Ascending aorta (tissue), 2 donors: Measurements from ENCODE around the gene TCN2. TPM values are rescaled to one million over a fixed set of nuclear protein-coding genes. Genes with fewer than 3 reads are reported as not detected.

Experiments used
- DNase-seq, 2 donors: peaks; one replicate each; pipeline ENCODE4 v3.0.0-alpha.2; 2019; ENCODE audit warnings: low spot score in 2 of 2
- H3K27ac ChIP-seq, 2 donors: fragments of 200-600 bp; sonication (generic); one replicate each; pipeline ENCODE4 v1.5.1; 2016 to 2017; ENCODE audit warnings: mild to moderate bottlenecking in 1 of 2
- H3K27me3 ChIP-seq: fragments of 200-600 bp; sonication (generic); one replicate; pipeline ENCODE4 v1.5.1; 2017
- H3K36me3 ChIP-seq, 2 donors: fragments of 200-600 bp; sonication (generic); one replicate each; pipeline ENCODE4 v1.5.1; 2016
- H3K4me1 ChIP-seq, 2 donors: fragments of 200-600 bp; sonication (generic); one replicate each; pipeline ENCODE4 v1.5.1; 2016 to 2017; ENCODE audit warnings: mild to moderate bottlenecking in 1 of 2
- H3K4me3 ChIP-seq, 2 donors: fragments of 200-600 bp; sonication (generic); one replicate each; pipeline ENCODE4 v1.5.1; 2016 to 2017; ENCODE audit warnings: mild to moderate bottlenecking in 1 of 2
- H3K9me3 ChIP-seq, 2 donors: fragments of 200-600 bp; sonication (generic); one replicate each; pipeline ENCODE4 v1.5.1; 2016
- intact Hi-C: fragments of 100-400 bp; cut with DNase I; formaldehyde crosslinking; loops from one replicate; pipeline ENCODE4 v1.15.1; 2023
- total RNA-seq: library from RNA; depleted of rRNA; stranded (reverse); fragments of >200 nt; gene quantifications from one replicate; pipeline ENCODE4 v1.1.0, GENCODE V29; 2016
- TF ChIP-seq, protein P1 (sequence below), 3 experiments: fragments of 200-600 bp in 2 of 3; fragments of 450-650 bp in 1 of 3; sonication (generic) in 2 of 3; IDR thresholded peaks; one replicate each; pipeline ENCODE4 v1.5.1; 2016 to 2019; ENCODE audit warnings: antibody characterized with exemption in 3 of 3, mild to moderate bottlenecking in 1 of 3, moderate library complexity in 1 of 3

Gene TCN2
- total RNA-seq, 1 donor from 2014 or later = 56.8 TPM

DNA sequence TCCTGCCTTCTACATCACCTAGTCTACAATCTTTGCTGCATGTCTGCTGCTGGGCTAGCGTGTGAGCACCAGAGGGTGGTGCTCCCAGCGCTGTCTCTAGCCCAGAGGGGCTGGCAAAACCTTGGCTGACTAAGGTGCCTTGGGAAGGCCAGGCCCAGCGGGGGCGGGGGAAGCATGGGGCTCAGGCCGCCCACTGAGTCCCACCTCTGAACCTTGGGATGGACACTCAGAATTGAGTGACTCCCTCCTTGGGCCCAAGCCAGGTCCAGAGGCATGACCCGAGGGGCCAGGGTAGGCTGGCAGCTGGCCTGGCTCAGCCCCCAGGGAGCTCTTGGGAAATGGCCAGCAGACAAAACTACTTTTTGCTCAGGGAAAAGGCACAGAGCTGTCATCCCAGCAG lies 24.9 kb upstream of the TCN2 start:
- Histone ChIP-seq H3K9me3 (no peaks in the 10 kb centered on the region), H3K27ac (no peak overlapping the region), H3K27me3 (no peaks in the 10 kb centered on the region), H3K36me3 (peaks cover 99 to 100% of the 10 kb centered on the region in 2 donors), H3K4me3 (no peak overlapping the region), H3K4me1 (no peaks in the 10 kb centered on the region)
- TF ChIP-seq, protein P1, sequence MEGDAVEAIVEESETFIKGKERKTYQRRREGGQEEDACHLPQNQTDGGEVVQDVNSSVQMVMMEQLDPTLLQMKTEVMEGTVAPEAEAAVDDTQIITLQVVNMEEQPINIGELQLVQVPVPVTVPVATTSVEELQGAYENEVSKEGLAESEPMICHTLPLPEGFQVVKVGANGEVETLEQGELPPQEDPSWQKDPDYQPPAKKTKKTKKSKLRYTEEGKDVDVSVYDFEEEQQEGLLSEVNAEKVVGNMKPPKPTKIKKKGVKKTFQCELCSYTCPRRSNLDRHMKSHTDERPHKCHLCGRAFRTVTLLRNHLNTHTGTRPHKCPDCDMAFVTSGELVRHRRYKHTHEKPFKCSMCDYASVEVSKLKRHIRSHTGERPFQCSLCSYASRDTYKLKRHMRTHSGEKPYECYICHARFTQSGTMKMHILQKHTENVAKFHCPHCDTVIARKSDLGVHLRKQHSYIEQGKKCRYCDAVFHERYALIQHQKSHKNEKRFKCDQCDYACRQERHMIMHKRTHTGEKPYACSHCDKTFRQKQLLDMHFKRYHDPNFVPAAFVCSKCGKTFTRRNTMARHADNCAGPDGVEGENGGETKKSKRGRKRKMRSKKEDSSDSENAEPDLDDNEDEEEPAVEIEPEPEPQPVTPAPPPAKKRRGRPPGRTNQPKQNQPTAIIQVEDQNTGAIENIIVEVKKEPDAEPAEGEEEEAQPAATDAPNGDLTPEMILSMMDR (IDR thresholded peaks at IDR 0.05) = no peak
- intact Hi-C loops = no loop called here
- no peak for DNase-seq

GRCh38 chr22:30582788-30583545 lies 24.0 kb upstream of the TCN2 start:
- TF ChIP-seq, protein P1 (IDR thresholded peaks at IDR 0.05) = no peak
- Histone ChIP-seq H3K27me3 (no peaks in the 10 kb centered on the region), H3K4me1 (no peaks in the 10 kb centered on the region), H3K4me3 (no peak overlapping the region), H3K36me3 (peaks cover 99 to 100% of the 10 kb centered on the region in 2 donors), H3K9me3 (no peaks in the 10 kb centered on the region), H3K27ac (no peak overlapping the region)
- intact Hi-C loops = no loop called here
- no peak for DNase-seq

DNA sequence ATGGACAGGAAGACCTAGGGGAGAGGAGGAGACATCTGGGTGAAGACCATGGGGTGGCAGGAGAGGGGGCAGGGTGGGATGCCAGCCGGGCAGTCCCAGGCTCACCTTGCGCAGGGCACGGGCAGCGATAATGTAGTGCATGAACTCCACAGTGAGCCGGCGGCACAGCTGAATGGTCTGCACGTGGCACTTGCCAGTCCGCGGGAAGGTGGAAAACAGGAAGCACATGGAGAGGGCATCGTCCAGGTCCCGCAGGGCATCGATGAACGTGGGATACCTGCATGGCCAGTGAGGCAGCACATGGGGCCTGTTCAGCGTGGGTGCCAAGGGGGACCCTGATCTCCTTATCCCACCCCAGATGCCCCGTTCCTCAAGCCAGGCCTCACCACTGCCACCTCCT lies 22.5 kb upstream of the TCN2 start:
- no peaks in the 10 kb centered on the region for H3K4me1 ChIP-seq
- TF ChIP-seq, protein P1 (IDR thresholded peaks at IDR 0.05) = no peak
- no peak overlapping the region for H3K4me3 ChIP-seq
- intact Hi-C loops = no loop called here
- H3K36me3 ChIP-seq = peaks cover 97% of the 10 kb centered on the region in 2 donors
- no peaks in the 10 kb centered on the region for H3K27me3 ChIP-seq
- no peaks in the 10 kb centered on the region for H3K9me3 ChIP-seq
- no peak for DNase-seq
- no peak overlapping the region for H3K27ac ChIP-seq

DNA sequence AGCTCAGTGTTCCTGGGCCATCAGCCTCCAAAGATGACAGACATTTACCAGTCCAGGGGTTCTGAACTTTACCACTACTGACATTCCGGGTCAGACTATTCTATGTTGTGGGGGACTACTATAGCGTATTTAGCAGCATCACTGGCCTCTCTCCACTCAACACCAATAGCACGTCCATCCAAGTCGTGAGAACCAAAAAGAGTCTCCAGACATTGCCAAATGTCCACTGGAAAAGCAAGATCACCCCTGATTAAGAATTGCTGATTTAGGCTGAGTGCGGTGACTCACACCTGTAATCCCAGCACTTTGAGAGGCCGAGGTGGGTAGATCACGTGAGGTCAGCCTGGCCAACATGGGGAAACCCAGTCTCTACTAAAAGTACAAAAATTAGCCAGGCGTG lies 20.6 kb upstream of the TCN2 start:
- H3K4me3 ChIP-seq = no peak overlapping the region
- TF ChIP-seq, protein P1 (IDR thresholded peaks at IDR 0.05) = no peak
- H3K9me3 ChIP-seq = no peaks in the 10 kb centered on the region
- no peaks in the 10 kb centered on the region for H3K27me3 ChIP-seq
- DNase-seq = no peak
- intact Hi-C loops = no loop called here
- H3K4me1 ChIP-seq = peaks cover 6 to 13% of the 10 kb centered on the region in 2 donors
- peaks cover 77 to 78% of the 10 kb centered on the region in 2 donors for H3K36me3 ChIP-seq
- H3K27ac ChIP-seq = no peak overlapping the region

DNA sequence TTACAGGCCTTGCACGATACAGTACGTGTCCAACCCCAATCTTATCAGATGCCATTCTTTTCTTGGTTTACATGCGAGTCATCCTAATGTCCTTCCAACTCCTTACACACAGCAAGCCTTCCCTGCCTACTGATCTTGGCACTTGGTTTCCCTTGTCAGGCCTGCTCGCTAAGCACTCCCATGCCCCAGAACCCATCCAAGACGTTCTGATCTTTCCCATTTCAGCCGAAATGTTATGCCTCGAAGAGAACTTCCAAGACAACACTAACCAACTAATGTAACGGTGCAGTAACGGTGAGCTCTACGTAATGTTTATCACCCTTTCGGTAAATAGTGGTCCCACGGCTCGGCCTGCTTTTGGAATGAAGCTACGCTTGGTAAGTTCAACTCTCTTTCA lies 15.8 kb upstream of the TCN2 start:
- H3K27me3 ChIP-seq = no peaks in the 10 kb centered on the region
- TF ChIP-seq, protein P1 (IDR thresholded peaks at IDR 0.05) = no peak
- peaks cover 6 to 15% of the 10 kb centered on the region in 2 donors for H3K4me1 ChIP-seq
- no peak for DNase-seq
- peaks cover 29 to 31% of the 10 kb centered on the region in 2 donors for H3K36me3 ChIP-seq
- H3K27ac ChIP-seq = peak overlapping the region; percentile 73 to 81
- intact Hi-C loops = loop anchor here (1.0 to 5.0 kb wide), 3 partner anchors 14 to 168 kb away; partner anchors contain the start of gene DUSP18
- H3K9me3 ChIP-seq = no peaks in the 10 kb centered on the region
- peak overlapping the region; percentile 59 to 85 for H3K4me3 ChIP-seq
